Progenitor cell of endocrine pancreas (in vitro differentiated cells): Measurements from ENCODE around the gene DDI2. TPM values are rescaled to one million over a fixed set of nuclear protein-coding genes. Genes with fewer than 3 reads are reported as not detected.

Experiments
- DNase-seq: peaks from one replicate; pipeline ENCODE4 v3.0.0; 2021; ENCODE audit warnings: low spot score; ENCODE audit not compliant: unreplicated experiment
- H3K27ac Mint-ChIP-seq: 2 replicates; pipeline ENCODE4 v1.8.0; 2021; ENCODE audit warnings: mild to moderate bottlenecking, moderate library complexity, mixed read lengths
- H3K27me3 Mint-ChIP-seq: 2 replicates; pipeline ENCODE4 v1.8.0; 2021; ENCODE audit warnings: mixed read lengths
- H3K36me3 Mint-ChIP-seq: 2 replicates; pipeline ENCODE4 v1.8.0; 2022; ENCODE audit warnings: mixed read lengths; ENCODE audit not compliant: insufficient read depth
- H3K4me1 Mint-ChIP-seq: 2 replicates; pipeline ENCODE4 v1.8.0; 2021; ENCODE audit warnings: low read depth, mixed read lengths
- H3K4me3 Mint-ChIP-seq: 2 replicates; pipeline ENCODE4 v1.8.0; 2021; ENCODE audit warnings: low read depth, mild to moderate bottlenecking, moderate library complexity, mixed read lengths
- H3K9me3 Mint-ChIP-seq: 2 replicates; pipeline ENCODE4 v1.8.0; 2021; ENCODE audit warnings: low read depth, mixed read lengths
- CTCF ChIP-seq: fragments of 200-600 bp; sonication (generic); IDR thresholded peaks from one replicate; pipeline ENCODE4 v1.5.0; 2021; ENCODE audit warnings: antibody characterized with exemption, mild to moderate bottlenecking; ENCODE audit not compliant: unreplicated experiment
- total RNA-seq: library from RNA; stranded (reverse); gene quantifications from 2 replicates; pipeline ENCODE4 v1.2.1, GENCODE V29; 2021

DDI2 gene
- total RNA-seq, 1 donor from 2014 or later = 35.6 TPM

GRCh38 chr1:15683345-15684039, 66.2 kb downstream of the DDI2 start:
- H3K27me3 Mint-ChIP-seq = no peaks in the 10 kb centered on the region
- no peaks in the 10 kb centered on the region for H3K9me3 Mint-ChIP-seq
- peak overlapping the region; percentile 75 for H3K4me3 Mint-ChIP-seq
- peaks cover 3% of the 10 kb centered on the region for H3K36me3 Mint-ChIP-seq
- DNase-seq = no peak
- TF ChIP-seq CTCF = no peak
- peaks cover 21% of the 10 kb centered on the region for H3K4me1 Mint-ChIP-seq
- H3K27ac Mint-ChIP-seq = peak overlapping the region; percentile 73

- H3K36me3 Mint-ChIP-seq = peaks cover 5% of the 10 kb centered on the region
- no peak for DNase-seq
- H3K9me3 Mint-ChIP-seq = no peaks in the 10 kb centered on the region
- H3K27me3 Mint-ChIP-seq = no peaks in the 10 kb centered on the region
- H3K4me1 Mint-ChIP-seq = peaks cover 21% of the 10 kb centered on the region
- TF ChIP-seq CTCF = no peak
- H3K4me3 Mint-ChIP-seq = peak within 1 kb of the TSS; percentile 85
- peak within 1 kb of the TSS; percentile 96 for H3K27ac Mint-ChIP-seq
These were observed 66.8 kb downstream of the DDI2 start, which contains the start of gene PLEKHM2 for GRCh38 chr1:15684042-15684461. Gene PLEKHM2 (plus strand): TSS chr1:15684320. CDS start chr1:15684559, 239 bp downstream.

- TF ChIP-seq CTCF = peak; percentile 31
- DNase-seq = peak; percentile 37
- Mint-ChIP-seq H3K4me1 (peaks cover 21% of the 10 kb centered on the region), H3K4me3 (peak overlapping the region; percentile 85), H3K27ac (peak overlapping the region; percentile 96), H3K36me3 (peaks cover 7% of the 10 kb centered on the region), H3K9me3 (no peaks in the 10 kb centered on the region), H3K27me3 (no peaks in the 10 kb centered on the region)
These were observed 67.4 kb downstream of the DDI2 start for GRCh38 chr1:15684468-15685291.

- H3K4me3 Mint-ChIP-seq = peak overlapping the region; percentile 85
- no peaks in the 10 kb centered on the region for H3K27me3 Mint-ChIP-seq
- no peak for DNase-seq
- no peak for TF ChIP-seq CTCF
- H3K27ac Mint-ChIP-seq = peak overlapping the region; percentile 44
- H3K9me3 Mint-ChIP-seq = no peaks in the 10 kb centered on the region
- peaks cover 22% of the 10 kb centered on the region for H3K4me1 Mint-ChIP-seq
- H3K36me3 Mint-ChIP-seq = peaks cover 7% of the 10 kb centered on the region
These were observed 68.6 kb downstream of the DDI2 start for GRCh38 chr1:15685820-15686219.

- Mint-ChIP-seq H3K4me1 (peaks cover 22% of the 10 kb centered on the region), H3K27me3 (no peaks in the 10 kb centered on the region), H3K36me3 (peaks cover 7% of the 10 kb centered on the region), H3K9me3 (no peaks in the 10 kb centered on the region), H3K4me3 (no peak overlapping the region), H3K27ac (no peak overlapping the region)
- TF ChIP-seq CTCF = no peak
- no peak for DNase-seq
These were observed 70.2 kb downstream of the DDI2 start for GRCh38 chr1:15687446-15687845.
